Measurements from ENCODE around the gene NXT1. TPM values are rescaled to one million over a fixed set of nuclear protein-coding genes. Genes with fewer than 3 reads are reported as not detected.

The NXT1 gene
- total RNA-seq, 2 experiments from 2014 or later, result 33.7 to 76.5 TPM

- H3K36me3 ChIP-seq (ENCODE audit: insufficient read depth, low read length), result peaks cover 36% of the 10 kb centered on the region
- H3K4me1 ChIP-seq (ENCODE audit: insufficient read depth, low read length, poor library complexity, severe bottlenecking), result peaks cover 52% of the 10 kb centered on the region
- no TSS peak for BruUV-seq (replicated peaks)
- TF ChIP-seq, protein P1, sequence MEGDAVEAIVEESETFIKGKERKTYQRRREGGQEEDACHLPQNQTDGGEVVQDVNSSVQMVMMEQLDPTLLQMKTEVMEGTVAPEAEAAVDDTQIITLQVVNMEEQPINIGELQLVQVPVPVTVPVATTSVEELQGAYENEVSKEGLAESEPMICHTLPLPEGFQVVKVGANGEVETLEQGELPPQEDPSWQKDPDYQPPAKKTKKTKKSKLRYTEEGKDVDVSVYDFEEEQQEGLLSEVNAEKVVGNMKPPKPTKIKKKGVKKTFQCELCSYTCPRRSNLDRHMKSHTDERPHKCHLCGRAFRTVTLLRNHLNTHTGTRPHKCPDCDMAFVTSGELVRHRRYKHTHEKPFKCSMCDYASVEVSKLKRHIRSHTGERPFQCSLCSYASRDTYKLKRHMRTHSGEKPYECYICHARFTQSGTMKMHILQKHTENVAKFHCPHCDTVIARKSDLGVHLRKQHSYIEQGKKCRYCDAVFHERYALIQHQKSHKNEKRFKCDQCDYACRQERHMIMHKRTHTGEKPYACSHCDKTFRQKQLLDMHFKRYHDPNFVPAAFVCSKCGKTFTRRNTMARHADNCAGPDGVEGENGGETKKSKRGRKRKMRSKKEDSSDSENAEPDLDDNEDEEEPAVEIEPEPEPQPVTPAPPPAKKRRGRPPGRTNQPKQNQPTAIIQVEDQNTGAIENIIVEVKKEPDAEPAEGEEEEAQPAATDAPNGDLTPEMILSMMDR (conservative IDR thresholded peaks at IDR 0.05; ENCODE audit: low read length), result peak; percentile 30; the same call in 1 of the 2 replicates
- no peak for TF ChIP-seq EZH2phosphoT487 (IDR thresholded peaks at IDR 0.05; ENCODE audit: borderline replicate concordance, low read depth, low read length)
- H3K4me3 ChIP-seq (ENCODE audit: low read depth, low read length, poor library complexity, severe bottlenecking), result peak overlapping the region; percentile 85
- no peaks in the 10 kb centered on the region for H3K9me3 ChIP-seq (ENCODE audit: low read length)
- intact Hi-C loops (cut with micrococcal nuclease; ENCODE audit: unreplicated experiment), result loop anchor here (5.0 kb wide), 1 partner anchor 60 kb away; the partner anchor contains the start of gene NAPB
- H4K20me1 ChIP-seq (ENCODE audit: insufficient read depth, low read length), result peaks cover 20% of the 10 kb centered on the region
- H3K4me2 ChIP-seq (ENCODE audit: low read length), result peak overlapping the region; percentile 98
- H3K79me2 ChIP-seq (ENCODE audit: insufficient read depth, low read depth, low read length), result peaks cover 48% of the 10 kb centered on the region
- POLR2A ChIA-PET, result no interaction called here
- peak; percentile 61 for DNase-seq (ENCODE audit: low spot score)
- H3K9me2 ChIP-seq (ENCODE audit: insufficient read depth, low read length), result no peaks in the 10 kb centered on the region
- peak overlapping the region; percentile 45; the same call in 1 of the 2 replicates for H2AFZ ChIP-seq (ENCODE audit: low read length)
- peak overlapping the region; percentile 44 for H3K27ac ChIP-seq (ENCODE audit: low read depth, low read length, poor library complexity, severe bottlenecking)
- CTCF ChIA-PET (ENCODE audit: unreplicated experiment), result no interaction called here
Measured at GRCh38 chr20:23362392-23363256, 12.0 kb downstream of the NXT1 start.

GRCh38 chr20:23363257-23363649 lies 12.7 kb downstream of the NXT1 start:
- Histone ChIP-seq H3K9me3 (ENCODE audit: low read length) (no peaks in the 10 kb centered on the region), H3K9me2 (ENCODE audit: insufficient read depth, low read length) (no peaks in the 10 kb centered on the region), H2AFZ (ENCODE audit: low read length) (no peak overlapping the region), H3K27ac (ENCODE audit: low read depth, low read length, poor library complexity, severe bottlenecking) (peak overlapping the region; percentile 44), H4K20me1 (ENCODE audit: insufficient read depth, low read length) (peaks cover 20% of the 10 kb centered on the region), H3K4me3 (ENCODE audit: low read depth, low read length, poor library complexity, severe bottlenecking) (peak overlapping the region; percentile 85), H3K4me1 (ENCODE audit: insufficient read depth, low read length, poor library complexity, severe bottlenecking) (peaks cover 52% of the 10 kb centered on the region), H3K4me2 (ENCODE audit: low read length) (peak overlapping the region; percentile 98), H3K36me3 (ENCODE audit: insufficient read depth, low read length) (peaks cover 42% of the 10 kb centered on the region), H3K79me2 (ENCODE audit: insufficient read depth, low read depth, low read length) (peaks cover 54% of the 10 kb centered on the region)
- peak; percentile 44 for DNase-seq (ENCODE audit: low spot score)
- CTCF ChIA-PET (ENCODE audit: unreplicated experiment), result no interaction called here
- POLR2A ChIA-PET, result interaction anchor here (0.9 kb wide), 1 partner anchor 48 kb away, joined by 3 read pairs; no protein-coding TSS in a partner anchor
- intact Hi-C loops (cut with micrococcal nuclease; ENCODE audit: unreplicated experiment), result loop anchor here (5.0 kb wide), 1 partner anchor 59 kb away; the partner anchor contains the start of gene NAPB
- no TSS peak for BruUV-seq (replicated peaks)
- no peak for TF ChIP-seq EZH2phosphoT487 (IDR thresholded peaks at IDR 0.05; ENCODE audit: borderline replicate concordance, low read depth, low read length)
- TF ChIP-seq, protein P1 (conservative IDR thresholded peaks at IDR 0.05; ENCODE audit: low read length), result 0 out of 2 replicates have a peak, but pooled peaks have one; percentile 1
